HG03045 (cell line): ENCODE results near the gene KLK15.

Source experiments
- ATAC-seq: cut with Tn5 transposase; IDR thresholded peaks from one replicate; pipeline ENCODE4 v1.9.1; 2021; ENCODE audit warnings: mild to moderate bottlenecking, moderate library complexity; ENCODE audit not compliant: unreplicated experiment

Gene KLK15, protein sequence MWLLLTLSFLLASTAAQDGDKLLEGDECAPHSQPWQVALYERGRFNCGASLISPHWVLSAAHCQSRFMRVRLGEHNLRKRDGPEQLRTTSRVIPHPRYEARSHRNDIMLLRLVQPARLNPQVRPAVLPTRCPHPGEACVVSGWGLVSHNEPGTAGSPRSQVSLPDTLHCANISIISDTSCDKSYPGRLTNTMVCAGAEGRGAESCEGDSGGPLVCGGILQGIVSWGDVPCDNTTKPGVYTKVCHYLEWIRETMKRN

GRCh38 chr19:50833117-50833801 is at the start of gene KLK15:
TSS of gene KLK15 (minus strand) at chr19:50833574. CDS start at chr19:50831492, 2,082 bp downstream.
- no peak for ATAC-seq

- no peak for ATAC-seq
Measured at GRCh38 chr19:50882188-50882587, 48.8 kb upstream of the KLK15 start.

DNA sequence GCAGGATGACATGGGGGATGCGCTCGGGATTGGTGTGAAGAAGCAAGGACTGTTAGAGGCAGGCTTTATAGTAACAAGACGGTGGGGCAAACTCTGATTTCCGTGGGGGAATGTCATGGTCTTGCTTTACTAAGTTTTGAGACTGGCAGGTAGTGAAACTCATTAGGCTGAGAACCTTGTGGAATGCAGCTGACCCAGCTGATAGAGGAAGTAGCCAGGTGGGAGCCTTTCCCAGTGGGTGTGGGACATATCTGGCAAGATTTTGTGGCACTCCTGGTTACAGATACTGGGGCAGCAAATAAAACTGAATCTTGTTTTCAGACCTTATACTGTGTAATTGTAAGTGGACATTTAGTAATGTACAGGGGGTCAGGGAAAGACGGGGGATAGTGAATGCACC is 46.9 kb upstream of the KLK15 start:
- ATAC-seq = no peak

- ATAC-seq = no peak
Measured at GRCh38 chr19:50878851-50879250, 45.5 kb upstream of the KLK15 start.

- no peak for ATAC-seq
Measured at GRCh38 chr19:50877338-50877737, 44.0 kb upstream of the KLK15 start.

- ATAC-seq = no peak
Measured at GRCh38 chr19:50876456-50876855, 43.1 kb upstream of the KLK15 start.

- ATAC-seq = no peak
Measured at GRCh38 chr19:50875795-50876422, 42.5 kb upstream of the KLK15 start.

- no peak for ATAC-seq
Measured at GRCh38 chr19:50874211-50874610, 40.8 kb upstream of the KLK15 start.

GRCh38 chr19:50873056-50873455 is 39.7 kb upstream of the KLK15 start, which contains the start of gene KLK2:
TSS of gene KLK2 (plus strand) at chr19:50873439. CDS start at chr19:50873474, 35 bp downstream.
- ATAC-seq = no peak

DNA sequence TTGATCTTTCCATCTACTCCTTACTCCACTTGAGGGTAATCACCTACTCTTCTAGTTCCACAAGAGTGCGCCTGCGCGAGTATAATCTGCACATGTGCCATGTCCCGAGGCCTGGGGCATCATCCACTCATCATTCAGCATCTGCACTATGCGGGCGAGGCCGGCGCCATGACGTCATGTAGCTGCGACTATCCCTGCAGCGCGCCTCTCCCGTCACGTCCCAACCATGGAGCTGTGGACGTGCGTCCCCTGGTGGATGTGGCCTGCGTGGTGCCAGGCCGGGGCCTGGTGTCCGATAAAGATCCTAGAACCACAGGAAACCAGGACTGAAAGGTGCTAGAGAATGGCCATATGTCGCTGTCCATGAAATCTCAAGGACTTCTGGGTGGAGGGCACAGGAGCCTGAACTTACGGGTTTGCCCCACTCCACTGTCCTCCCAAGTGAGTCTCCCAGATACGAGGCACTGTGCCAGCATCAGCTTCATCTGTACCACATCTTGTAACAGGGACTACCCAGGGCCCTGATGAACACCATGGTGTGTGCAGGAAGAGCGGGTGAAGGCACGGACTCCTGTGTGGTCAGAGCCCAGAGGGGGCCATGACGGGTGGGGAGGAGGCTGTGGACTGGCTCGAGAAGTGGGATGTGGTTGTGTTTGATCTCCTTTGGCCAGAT is 37.2 kb upstream of the KLK15 start:
- ATAC-seq = no peak

GRCh38 chr19:50869479-50869878 is 36.1 kb upstream of the KLK15 start:
- no peak for ATAC-seq

- no peak for ATAC-seq
Measured at GRCh38 chr19:50861496-50862286, 28.3 kb upstream of the KLK15 start.

DNA sequence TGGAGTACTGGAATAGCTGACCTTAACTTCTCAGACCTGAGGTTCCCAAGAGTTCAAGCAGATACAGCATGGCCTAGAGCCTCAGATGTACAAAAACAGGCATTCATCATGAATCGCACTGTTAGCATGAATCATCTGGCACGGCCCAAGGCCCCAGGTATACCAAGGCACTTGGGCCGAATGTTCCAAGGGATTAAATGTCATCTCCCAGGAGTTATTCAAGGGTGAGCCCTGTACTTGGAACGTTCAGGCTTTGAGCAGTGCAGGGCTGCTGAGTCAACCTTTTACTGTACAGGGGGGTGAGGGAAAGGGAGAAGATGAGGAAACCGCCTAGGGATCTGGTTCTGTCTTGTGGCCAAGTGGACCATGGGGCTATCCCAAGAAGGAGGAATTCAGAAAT is 27.6 kb upstream of the KLK15 start:
- ATAC-seq = no peak

GRCh38 chr19:50859849-50860248 is 26.5 kb upstream of the KLK15 start:
- ATAC-seq = no peak

DNA sequence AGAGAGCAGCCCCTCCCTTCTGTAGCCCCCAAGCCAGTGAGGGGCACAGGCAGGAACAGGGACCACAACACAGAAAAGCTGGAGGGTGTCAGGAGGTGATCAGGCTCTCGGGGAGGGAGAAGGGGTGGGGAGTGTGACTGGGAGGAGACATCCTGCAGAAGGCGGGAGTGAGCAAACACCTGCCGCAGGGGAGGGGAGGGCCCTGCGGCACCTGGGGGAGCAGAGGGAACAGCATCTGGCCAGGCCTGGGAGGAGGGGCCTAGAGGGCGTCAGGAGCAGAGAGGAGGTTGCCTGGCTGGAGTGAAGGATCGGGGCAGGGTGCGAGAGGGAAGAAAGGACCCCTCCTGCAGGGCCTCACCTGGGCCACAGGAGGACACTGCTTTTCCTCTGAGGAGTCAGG is 25.5 kb upstream of the KLK15 start:
- ATAC-seq = no peak

- ATAC-seq = no peak
Measured at GRCh38 chr19:50857366-50857765, 24.0 kb upstream of the KLK15 start.

- no peak for ATAC-seq
Measured at GRCh38 chr19:50854636-50855410, 21.4 kb upstream of the KLK15 start, which contains the start of gene KLK3. TSS of gene KLK3 (plus strand) at chr19:50854915. CDS start at chr19:50854956, 41 bp downstream.

DNA sequence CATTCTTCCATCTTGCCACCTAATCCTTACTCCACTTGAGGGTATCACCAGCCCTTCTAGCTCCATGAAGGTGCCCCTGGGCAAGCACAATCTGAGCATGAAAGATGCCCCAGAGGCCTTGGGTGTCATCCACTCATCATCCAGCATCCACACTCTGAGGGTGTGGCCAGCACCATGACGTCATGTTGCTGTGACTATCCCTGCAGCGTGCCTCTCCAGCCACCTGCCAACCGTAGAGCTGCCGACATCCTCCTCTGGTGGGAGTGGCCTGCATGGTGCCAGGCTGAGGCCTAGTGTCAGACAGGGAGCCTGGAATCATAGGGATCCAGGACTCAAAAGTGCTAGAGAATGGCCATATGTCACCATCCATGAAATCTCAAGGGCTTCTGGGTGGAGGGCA is 18.2 kb upstream of the KLK15 start:
- ATAC-seq = no peak

DNA sequence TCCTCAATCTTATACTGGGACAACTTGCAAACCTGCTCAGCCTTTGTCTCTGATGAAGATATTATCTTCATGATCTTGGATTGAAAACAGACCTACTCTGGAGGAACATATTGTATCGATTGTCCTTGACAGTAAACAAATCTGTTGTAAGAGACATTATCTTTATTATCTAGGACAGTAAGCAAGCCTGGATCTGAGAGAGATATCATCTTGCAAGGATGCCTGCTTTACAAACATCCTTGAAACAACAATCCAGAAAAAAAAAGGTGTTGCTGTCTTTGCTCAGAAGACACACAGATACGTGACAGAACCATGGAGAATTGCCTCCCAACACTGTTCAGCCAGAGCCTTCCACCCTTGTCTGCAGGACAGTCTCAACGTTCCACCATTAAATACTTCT is 17.4 kb upstream of the KLK15 start:
- ATAC-seq = no peak
